RPMI7951 (cell line): ENCODE data around the gene CDH13. TPM values are rescaled to one million over a fixed set of nuclear protein-coding genes. Genes with fewer than 3 reads are reported as not detected.

Experiments used
- DNase-seq: peaks from one replicate; pipeline ENCODE4 v3.0.0-alpha.2; 2012; ENCODE audit warnings: low read depth
- total RNA-seq: library from RNA; depleted of rRNA; stranded (reverse); fragments of >200 nt; shearing (Covaris generic); gene quantifications from 2 replicates; pipeline ENCODE4 v1.2.3, GENCODE V29; 2014

The CDH13 gene
- total RNA-seq, 1 experiment from 2014 or later, result 65.6 TPM

DNA sequence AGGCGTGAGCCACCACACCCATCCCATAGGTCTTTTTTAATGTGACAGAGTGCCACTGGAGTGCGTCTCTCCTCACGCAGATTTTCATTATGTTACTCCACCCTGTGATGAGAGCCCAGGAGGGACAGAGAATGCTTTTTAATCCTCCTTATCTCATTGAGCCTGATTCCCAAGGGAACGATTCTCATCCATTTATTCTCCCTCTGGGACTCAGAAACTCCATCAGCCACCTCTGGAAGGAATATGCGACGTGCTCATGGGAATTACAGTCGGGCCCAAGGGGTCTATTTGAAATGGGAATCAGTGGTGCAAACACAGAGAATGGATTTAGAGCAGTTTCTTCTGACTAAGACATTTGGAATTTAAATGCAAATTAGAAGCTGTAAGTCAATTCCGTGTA, 1025.1 kb downstream of the CDH13 start:
- DNase-seq, result peak; percentile 40

DNA sequence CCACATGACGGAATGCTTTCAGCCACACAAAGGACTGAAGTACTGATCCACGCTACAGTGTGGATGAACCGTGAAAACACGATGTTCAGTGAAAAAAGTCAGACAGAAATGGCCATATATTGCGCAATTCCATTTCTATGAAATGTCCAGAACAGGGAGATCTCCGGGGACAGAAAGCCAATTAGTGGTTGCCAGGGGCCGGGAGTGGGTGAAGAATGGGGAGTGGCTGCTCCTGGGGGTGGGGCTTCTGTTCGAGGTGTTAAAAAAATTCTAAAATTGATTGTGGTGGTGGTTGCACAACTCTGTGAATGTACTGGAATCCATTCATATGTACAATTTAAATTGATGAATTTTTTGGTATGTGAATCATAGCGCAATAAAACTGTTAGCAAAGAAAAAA, 1026.2 kb downstream of the CDH13 start:
- DNase-seq, result peak; percentile 36

DNA sequence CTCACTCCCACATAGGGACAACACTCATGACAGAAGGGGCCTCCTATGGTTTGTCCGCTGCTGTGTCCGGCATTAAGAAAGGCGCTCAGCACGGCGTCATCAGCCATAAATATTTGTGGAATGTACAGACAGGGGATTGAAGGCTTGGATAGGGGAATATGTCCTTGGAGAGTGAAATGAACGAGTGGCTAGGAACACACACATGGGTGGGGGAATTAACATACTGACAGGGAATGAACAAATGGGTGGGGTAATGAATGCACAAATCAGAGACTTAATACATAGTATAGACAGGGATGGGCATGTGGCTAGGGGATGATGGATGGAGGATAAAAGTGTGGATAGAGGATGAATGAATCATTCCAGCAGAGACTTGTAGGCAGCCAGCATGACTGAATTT, 1027.0 kb downstream of the CDH13 start:
- peak; percentile 68 for DNase-seq

DNA sequence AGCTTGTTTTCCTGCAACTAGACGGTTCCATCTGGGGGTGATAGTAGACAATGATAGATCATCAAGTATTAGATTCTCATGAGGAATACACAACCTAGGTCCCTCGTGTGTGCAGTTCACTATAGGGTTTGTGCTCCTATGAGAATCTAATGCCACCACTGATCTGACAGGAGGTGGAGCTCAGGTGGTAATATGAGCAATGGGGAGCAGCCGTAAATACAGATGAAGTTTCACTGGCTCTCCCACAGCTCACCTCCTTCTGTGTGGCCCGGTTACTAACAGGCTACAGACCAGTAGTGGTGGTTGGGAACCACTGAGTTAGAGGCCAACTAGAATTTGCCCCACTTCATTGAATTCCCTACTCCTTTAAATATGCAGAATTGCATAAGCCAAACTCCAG, 1033.5 kb downstream of the CDH13 start:
- DNase-seq, result no peak

DNA sequence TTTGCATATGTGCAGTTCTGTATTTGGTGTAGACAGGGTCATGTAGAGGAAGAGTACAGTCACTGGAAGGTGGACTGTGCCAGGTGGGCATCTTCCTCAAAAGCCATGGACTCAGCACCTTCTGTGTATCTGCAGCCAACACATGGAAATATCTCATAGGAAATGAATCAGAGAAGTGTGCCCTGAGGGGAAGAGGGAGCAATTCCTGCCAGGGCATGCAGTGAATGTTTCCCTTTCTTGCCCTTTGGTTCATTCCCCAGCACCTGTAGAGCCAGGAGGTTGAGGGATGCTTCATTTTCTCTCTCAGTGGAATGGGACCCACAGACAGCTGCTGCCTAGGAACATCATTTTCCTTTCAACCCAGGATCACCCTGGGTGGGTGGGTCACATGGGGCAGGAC, 1034.9 kb downstream of the CDH13 start:
- peak; percentile 58 for DNase-seq

DNA sequence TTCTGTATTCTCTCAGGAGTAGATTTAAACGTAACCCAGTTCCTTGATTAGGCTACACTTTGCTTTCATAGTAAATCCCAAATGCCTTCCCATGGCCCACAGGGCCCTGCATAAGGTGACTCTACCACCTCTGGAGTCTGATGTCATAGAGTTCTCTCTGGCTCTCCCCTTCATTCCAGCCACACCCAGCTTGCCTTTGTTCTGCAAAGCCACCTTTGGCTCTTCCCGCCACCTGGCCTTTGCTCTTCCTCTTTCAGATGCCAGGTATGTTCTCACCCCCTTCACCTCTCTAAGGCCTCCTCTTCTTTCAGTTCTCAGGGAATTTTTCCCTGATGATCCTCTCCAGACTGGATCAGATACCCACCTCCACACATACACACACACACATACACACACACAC, 1039.7 kb downstream of the CDH13 start:
- no peak for DNase-seq

DNA sequence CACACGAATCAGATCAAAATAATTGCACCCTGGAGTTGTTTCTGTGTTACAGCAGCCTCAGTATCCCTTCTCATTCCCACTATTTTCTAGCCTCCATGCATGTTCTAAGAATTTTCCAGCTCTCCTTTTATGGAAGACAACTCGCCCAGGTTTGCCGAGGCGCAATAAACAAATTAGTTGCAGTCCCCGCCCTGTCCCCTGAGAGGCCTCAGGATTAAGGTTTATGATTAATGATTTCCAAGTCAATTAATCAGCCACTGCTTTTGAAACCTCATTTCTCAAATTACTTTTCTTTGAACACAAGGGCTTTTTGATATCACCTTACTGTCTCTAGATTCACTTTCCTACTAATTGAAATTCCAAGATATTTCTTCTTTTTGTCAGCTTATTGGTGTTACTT, 1042.7 kb downstream of the CDH13 start:
- DNase-seq, result no peak

DNA sequence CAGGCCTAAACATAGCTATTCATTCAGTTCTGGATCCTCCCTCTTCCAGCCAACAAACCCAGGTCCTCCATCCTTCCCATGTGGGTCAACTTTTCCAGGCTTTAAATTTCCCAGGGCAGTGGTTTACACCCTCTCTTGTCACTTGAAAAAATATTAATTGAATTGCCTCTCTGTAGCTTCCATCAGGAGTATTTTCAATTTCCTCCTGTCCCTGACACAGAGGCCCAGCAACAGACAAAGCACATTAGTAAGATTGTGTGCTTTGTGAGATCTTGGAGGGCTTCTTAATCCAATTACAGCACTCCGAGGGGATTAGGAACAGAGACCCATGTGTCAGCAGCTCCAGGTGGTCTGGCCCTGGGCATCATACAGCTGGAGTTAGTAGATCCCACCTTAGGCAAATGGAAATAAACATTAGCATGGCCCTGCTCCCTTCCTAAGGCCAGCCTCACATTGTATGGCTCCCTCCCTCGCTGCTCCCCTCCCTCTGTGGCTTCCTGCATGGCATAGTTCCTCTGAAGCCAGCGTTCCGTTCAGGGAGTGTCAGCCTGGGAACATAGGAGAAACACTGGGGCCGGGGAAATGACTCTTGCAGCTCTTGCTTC, 1048.3 kb downstream of the CDH13 start:
- DNase-seq, result no peak

DNA sequence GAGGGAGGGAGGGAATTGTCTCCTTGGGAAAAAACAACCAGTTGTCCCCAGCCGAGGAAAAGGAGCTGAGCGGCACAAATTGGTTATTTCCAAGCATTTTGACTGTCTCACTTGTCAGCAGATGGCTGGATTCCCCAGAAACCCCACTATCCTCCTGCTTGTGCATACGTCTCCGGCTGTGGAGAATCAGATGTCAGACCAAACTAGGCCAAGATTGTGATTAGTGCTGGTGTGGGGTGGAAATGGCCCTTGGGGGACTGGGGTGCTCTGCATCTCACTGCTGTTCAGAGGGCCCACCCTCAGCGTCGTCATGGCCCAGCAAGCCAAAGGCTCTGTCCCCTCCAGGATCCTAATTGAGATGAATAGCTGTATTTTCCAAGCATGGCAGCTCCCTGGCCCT, 1049.3 kb downstream of the CDH13 start:
- DNase-seq, result no peak

DNA sequence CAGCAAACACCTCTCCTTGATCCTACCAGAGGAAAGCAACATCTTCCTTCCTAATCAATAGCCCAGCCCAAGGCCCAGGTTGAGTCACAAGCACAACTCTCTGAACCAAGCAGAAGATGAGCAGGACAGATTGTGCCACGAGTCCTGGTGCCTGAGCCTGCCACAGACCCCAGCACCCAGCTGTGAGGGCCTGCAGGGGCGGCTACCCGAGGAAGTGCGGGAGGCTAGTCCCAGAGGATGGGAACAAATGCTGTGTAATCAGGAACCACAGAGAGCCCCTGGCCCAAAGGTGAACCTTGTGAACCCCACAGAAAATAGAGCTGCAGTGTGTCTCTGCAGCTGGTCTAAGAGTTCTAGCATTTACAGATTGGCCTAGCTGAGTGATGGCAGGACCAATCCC, 1054.2 kb downstream of the CDH13 start:
- no peak for DNase-seq

DNA sequence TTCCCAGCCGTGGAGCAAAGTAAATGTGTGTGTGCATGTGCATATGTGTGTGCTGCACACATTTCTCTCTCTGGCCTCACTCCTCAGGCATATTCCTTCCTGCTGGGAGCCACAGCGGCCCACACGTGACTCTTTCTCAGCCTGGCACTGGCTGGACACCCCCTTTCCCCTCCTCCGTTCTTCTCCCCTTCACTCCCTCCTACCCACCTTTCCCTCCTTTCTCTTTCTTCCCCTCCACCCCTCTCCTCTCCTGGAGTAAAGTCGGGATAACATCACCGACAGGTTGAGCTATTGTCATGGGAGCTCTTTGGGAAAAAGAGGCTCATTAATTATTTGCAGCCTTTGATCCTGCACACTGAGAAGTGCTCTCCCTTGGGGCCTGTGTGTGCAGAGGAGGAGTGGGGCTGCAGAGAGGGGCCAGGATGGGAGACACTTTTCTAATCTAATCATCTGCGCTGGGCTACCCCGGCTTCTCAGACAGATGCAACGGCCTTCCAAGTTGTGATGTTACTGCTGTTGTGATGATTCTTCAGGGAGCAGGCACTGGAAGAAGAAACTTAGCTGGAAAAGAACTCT, 1054.7 kb downstream of the CDH13 start:
- DNase-seq, result no peak

DNA sequence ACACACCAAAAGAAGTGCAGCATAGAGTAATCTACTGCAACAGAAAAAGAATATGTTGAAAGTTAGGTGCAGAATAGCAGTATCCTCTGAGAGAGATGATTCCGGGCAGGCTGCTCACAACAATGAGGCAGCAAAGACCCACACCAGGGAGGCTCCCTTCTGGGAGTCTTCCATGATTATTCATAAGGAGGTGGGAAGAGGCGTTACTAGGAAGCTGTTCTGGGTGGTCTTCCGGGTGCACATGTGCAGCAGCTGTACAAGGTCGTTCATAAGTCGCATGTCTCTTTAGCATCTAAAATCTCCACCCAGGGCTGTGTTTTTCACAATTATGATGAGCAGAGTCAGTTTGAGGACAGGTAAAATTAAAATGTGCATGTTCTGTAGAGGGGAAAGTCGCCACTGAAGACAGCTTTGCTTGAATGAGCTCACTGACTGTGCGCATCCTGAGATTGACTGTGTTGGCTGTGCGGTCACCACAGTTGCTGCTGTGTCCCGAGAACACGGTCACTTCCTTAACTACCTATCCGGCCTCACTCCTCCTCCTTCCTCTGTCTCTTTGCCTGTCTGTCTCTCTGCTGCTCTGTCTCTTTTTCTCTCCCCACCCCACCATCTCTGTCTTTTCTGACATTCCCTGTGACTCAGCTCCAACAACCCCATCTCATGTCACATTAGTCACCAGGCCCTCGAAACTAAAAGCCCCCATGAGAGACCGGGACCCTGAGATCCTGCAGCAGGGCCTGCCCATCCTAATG, 1055.5 kb downstream of the CDH13 start:
- peak; percentile 47 for DNase-seq

DNA sequence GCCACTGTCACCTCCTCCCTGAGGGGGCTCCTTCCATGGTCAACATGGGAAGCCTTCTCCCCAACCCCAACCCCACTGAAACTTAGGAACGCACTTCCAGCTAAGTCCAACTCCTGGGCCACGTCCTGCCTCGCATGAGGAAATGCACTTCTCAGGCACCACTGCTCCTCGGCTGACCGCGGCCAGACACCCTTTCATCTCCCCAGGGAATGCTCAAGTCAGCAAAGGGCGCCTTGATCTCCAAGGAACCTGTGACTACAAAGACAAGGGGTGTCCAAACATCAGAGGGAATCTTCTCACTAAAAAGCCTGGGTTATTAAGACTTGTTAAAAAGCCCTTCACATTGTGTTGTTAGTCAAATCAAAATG, 1056.1 kb downstream of the CDH13 start:
- DNase-seq, result peak; percentile 49

DNA sequence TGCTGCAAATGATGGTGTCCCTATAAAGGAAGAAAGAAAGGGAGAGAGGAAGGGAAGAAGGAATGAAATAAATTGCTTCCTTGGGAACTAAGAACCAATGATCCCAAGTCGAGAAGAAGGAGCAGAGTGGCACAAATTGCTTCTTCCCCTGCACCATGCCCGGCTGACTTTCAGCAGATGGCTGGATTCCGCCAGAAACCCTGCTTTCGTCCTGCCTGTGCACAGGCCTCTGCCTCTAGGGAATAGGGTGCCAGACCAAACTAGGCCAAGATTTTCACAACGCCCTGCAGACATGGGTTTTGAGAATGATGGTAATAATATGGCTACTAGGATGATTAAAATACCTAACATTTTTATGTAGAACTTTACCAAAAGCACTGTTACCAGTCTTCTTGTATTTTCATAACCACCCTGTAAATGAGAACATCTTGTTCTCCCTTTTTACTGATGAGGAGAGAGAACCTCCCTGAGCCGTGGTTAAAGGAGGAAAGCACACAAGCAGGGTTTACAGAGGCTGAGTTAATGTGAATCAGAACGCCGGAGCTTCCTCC, 1058.9 kb downstream of the CDH13 start:
- DNase-seq, result no peak

DNA sequence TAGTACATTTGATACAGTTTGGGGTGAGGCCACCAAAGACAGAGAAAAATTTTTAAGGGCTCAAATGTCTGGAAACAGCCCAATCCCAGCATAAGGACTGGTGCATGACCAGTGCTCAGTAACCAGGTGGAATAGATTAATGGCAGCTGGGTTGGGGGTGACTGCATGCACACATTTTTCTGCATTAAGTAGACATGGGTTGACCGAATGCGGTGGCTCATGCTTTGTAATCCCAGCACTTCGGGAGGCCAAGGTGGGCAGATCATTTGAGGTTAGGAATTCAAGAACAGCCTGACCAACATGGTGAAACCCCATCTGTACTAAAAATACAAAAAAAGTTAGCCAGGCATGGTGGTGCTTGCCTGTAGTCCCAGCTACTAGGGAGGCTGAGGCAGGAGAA, 1060.0 kb downstream of the CDH13 start:
- DNase-seq, result peak; percentile 57

DNA sequence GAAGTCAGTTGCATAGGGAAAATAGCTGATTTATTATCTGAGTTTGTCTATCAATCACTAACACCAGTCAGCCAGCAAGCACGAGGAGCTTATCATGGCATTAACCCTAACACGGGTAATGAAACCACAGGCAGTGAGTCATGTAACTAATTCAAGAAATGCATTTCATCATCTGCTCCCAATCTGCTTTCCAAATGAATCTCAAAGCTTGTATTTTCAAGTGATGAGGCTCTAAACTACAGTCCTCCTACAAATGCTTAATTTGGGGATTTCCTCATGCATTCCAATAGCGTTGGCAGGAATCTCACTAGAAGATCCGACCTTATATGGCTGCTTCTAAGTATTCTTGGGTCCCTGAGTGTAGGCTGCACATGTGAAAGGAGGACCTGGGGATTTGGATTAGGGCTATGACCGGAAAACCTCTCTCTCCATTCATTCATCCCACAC, 1062.6 kb downstream of the CDH13 start:
- peak; percentile 97 for DNase-seq

DNA sequence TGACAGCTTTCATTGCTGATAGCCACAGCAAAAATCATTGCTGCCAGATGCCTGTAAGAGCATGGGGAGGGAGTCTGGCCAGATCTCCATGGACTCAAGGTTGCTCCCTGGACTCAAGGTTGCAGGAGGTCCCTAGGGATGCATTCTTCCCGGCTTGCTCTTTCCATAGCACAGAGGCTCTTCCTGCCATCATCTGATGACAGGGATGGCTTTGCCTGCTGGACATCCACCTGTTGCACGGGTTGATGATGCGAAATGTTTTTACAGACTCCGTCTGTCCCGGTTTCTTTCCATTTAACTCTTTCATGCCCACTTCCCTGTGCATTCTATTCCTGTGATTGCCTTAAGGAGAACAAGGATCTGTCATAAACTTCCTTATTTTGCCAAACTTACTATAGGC, 1065.5 kb downstream of the CDH13 start:
- no peak for DNase-seq

DNA sequence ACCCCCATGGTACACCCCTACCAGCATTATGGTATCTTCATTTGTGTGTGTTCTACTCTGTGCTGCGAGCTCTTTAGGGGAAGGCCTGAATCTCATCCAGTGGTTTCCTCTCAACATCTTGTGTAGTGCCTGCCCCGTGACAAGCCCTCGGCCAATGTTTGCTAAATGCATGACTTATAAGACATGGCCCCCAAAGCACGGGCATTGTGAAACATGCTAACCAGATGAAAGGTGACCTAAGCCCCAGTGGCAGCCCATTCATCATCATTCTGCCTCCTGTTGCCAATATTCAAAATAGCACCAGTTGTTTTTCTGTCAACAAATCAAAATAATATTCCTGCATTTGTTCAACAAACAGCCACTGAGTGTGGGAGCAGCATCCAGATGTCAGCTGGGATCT, 1072.2 kb downstream of the CDH13 start:
- DNase-seq, result no peak

DNA sequence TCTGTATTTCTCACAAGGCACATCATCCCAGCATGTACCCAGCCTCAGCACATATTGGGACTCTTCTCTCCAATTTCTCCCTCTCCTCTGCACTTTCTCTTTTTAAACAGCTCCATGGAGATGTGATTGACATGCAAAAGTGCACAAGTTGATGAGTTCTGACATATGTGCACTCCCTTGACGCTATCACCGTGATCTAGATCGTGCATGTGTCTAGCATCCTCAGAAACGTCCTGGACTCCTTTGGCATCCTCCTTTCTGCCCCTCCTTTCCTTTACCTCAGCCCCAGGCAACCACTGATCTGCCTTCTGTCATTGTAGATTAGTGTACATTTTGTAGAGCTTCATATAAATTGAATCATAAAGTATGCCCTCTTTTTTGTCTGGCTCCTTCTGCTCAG, 1073.0 kb downstream of the CDH13 start:
- no peak for DNase-seq

DNA sequence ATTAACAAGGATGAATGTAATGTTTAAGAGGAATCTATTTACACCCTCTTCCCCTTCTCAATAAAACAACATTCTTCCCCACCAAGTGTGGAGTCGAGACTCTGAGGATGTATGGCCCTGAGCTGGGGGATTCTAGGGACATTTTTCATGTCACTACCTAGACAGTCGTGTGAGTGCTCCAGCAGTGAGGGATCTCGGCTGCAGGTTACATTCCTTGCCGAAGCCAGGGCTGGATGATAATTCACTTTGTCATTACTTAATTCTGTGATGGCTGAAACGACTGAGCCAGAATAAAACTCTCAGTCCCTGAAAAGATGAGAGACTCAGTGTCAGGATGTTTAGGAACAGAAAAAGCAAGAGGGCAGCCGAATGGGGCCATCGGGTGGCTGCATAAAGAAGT, 1074.1 kb downstream of the CDH13 start:
- no peak for DNase-seq

DNA sequence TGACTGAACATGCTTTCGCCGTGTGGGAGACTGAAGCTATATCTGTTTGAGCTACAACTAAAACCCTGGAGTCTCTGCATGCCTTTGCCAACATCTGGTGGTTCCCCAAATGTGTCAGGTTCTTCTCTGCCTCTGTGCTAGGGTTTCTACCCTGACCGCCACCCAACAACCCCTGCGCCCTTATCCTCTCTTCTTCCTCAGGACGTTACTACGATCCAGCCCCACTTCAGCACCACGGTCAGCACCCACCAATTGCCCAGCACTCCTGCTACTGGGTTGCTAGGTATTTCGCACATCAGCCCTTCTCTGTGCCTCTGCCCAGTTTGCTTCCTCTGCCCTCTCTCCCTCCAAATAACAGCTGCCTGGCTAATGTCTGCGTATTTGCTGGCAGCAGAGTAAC, 1074.7 kb downstream of the CDH13 start:
- peak; percentile 68 for DNase-seq

DNA sequence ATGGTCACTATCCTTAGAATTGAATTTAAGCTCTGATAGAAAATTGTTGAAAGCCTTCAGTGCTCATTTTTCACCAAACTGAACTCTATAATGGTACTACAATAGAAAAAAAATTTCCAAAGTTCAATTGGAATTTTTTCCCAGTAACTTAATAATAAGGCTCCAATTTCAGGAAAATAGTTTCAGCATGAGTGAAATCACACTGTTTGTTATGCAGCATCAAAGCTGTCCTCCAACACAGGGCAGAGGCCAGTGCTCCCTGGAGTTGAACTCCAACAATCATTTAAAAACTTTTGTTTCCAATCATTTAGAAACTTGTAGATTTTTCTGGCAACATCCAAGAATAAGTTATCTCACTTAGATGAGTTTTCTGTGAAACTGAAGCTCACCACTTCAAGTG, 1077.9 kb downstream of the CDH13 start:
- no peak for DNase-seq

DNA sequence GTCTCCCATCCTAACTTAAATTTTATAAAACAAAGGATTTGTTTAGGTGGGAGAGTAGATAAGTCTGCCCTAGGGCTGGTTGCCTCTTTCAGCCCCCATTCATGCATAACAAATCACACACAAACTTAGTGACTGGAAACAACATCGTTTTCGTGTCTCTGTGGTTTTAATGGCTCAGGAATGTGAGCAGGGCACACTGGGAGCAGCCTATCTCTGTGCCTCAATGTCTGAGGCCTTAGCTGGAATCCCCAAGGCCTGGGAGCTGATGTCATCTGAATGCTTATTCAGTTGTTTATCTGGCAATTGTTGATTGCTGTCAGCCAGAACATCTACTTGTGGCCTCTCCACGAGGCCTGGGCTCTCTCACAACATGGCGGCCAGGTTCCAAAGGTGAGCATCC, 1079.1 kb downstream of the CDH13 start:
- DNase-seq, result peak; percentile 78
